Left ventricle myocardium inferior (tissue), 1 donor: ENCODE measurements around the gene KRTAP3-3. TPM values are rescaled to one million over a fixed set of nuclear protein-coding genes. Genes with fewer than 3 reads are reported as not detected.

Experiments
- DNase-seq: peaks from one replicate; pipeline ENCODE4 v3.0.0-alpha.2; 2020
- H3K27ac ChIP-seq: fragments of 200-600 bp; replicated peaks from 2 replicates; pipeline ENCODE4 v1.8.0; 2021
- H3K27me3 ChIP-seq: fragments of 200-600 bp; 2 replicates; pipeline ENCODE4 v1.8.0; 2021; ENCODE audit warnings: low read depth
- H3K36me3 ChIP-seq: fragments of 200-600 bp; 2 replicates; pipeline ENCODE4 v1.8.0; 2021
- H3K4me1 ChIP-seq: fragments of 200-600 bp; 2 replicates; pipeline ENCODE4 v1.8.0; 2021
- H3K4me3 ChIP-seq: fragments of 200-600 bp; 2 replicates; pipeline ENCODE4 v1.8.0; 2021; ENCODE audit warnings: mild to moderate bottlenecking, moderate library complexity
- H3K9me3 ChIP-seq: fragments of 200-600 bp; replicated peaks from 2 replicates; pipeline ENCODE4 v1.8.0; 2021
- intact Hi-C: fragments of 100-400 bp; cut with micrococcal nuclease; formaldehyde crosslinking; loops from one replicate; pipeline ENCODE4 v1.11.0; 2022
- total RNA-seq: library from RNA; stranded (reverse); fragmentation: NEBNext Ultra II Directional; extraction: Animal tissue kit (Norgen Biotek cat#: 25700); gene quantifications from one replicate; pipeline ENCODE4 v1.2.1, GENCODE V29; 2021
- TF ChIP-seq, protein P1 (sequence below): fragments of 200-600 bp; IDR thresholded peaks from 2 replicates; pipeline ENCODE4 v1.8.0; 2021; ENCODE audit warnings: antibody characterized with exemption, mild to moderate bottlenecking, borderline replicate concordance
- donor health status: DM: no; HTN: yes; CAD: no; lungs with severe emphysema.

KRTAP3-3 gene
- total RNA-seq, 1 donor from 2014 or later: not detected

DNA sequence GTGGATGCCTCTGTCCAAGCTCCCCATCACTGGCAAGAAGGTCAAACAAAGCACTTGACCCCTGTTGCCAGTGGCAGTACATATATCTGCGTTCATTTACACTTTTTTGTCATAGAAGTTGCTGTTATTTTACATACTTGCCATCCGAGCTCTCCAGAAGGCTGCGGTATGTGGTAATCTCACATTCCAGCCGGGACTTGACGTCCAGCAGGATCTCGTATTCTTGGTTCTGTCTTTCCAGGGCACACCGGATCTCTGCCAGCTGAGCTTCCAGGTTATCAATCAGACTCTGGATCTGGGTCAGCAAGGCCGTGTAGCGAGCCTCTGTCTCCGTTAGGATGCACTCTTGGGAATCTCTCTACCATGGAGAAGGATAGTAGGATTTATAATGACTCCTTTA is 33.8 kb downstream of the KRTAP3-3 start:
- peak overlapping the region; percentile 1 for H3K4me3 ChIP-seq
- no peaks in the 10 kb centered on the region for H3K36me3 ChIP-seq
- H3K9me3 ChIP-seq: no peaks in the 10 kb centered on the region
- TF ChIP-seq, protein P1, sequence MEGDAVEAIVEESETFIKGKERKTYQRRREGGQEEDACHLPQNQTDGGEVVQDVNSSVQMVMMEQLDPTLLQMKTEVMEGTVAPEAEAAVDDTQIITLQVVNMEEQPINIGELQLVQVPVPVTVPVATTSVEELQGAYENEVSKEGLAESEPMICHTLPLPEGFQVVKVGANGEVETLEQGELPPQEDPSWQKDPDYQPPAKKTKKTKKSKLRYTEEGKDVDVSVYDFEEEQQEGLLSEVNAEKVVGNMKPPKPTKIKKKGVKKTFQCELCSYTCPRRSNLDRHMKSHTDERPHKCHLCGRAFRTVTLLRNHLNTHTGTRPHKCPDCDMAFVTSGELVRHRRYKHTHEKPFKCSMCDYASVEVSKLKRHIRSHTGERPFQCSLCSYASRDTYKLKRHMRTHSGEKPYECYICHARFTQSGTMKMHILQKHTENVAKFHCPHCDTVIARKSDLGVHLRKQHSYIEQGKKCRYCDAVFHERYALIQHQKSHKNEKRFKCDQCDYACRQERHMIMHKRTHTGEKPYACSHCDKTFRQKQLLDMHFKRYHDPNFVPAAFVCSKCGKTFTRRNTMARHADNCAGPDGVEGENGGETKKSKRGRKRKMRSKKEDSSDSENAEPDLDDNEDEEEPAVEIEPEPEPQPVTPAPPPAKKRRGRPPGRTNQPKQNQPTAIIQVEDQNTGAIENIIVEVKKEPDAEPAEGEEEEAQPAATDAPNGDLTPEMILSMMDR: no peak
- H3K4me1 ChIP-seq: no peaks in the 10 kb centered on the region
- intact Hi-C loops: no loop called here
- DNase-seq: no peak
- no peak overlapping the region for H3K27ac ChIP-seq
- H3K27me3 ChIP-seq: peaks cover 56% of the 10 kb centered on the region

DNA sequence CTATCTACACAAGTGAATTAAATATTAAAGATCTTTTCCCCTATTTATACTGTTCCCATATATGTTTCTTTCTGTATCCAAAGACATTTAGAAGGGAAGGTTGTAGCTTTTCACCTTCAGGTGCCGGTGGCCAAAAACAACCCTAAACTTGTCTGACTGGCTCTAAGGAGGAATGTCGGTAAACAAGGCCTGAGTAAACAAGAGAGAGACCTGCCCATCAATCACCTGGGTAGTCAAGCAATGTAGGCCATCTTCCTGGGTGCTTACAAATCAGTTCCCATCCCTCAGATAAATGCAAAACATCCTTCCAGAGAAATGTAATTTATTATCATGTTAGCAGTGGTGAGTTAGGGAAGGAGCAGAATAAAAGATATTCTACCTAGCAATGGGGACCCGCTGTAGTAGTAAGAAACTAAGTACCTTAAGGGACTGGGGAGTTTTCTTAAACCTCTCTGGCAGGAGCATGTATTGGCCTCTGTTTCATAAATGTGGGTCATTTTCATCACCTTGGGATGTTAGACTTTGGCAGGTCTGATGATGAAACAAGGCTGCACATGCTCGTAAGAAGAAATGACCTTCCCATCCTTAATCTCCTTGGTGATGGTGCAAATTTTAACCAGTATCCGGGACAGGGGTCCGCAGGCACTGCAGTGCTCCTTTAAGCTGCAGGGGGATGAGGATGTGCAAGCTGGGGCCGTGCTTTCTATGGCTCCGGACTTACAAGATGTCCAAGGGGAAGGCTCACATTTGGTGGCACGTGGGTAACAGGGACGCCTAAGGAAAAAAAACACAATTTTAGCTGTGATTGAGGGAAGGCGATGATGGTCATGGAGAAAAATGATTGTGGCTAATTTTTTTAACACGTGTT is 35.6 kb downstream of the KRTAP3-3 start:
- no peaks in the 10 kb centered on the region for H3K9me3 ChIP-seq
- no peak for DNase-seq
- no peak overlapping the region for H3K27ac ChIP-seq
- H3K27me3 ChIP-seq: peaks cover 68% of the 10 kb centered on the region
- intact Hi-C loops: no loop called here
- H3K4me1 ChIP-seq: no peaks in the 10 kb centered on the region
- TF ChIP-seq, protein P1: no peak
- H3K36me3 ChIP-seq: no peaks in the 10 kb centered on the region
- no peak overlapping the region for H3K4me3 ChIP-seq

DNA sequence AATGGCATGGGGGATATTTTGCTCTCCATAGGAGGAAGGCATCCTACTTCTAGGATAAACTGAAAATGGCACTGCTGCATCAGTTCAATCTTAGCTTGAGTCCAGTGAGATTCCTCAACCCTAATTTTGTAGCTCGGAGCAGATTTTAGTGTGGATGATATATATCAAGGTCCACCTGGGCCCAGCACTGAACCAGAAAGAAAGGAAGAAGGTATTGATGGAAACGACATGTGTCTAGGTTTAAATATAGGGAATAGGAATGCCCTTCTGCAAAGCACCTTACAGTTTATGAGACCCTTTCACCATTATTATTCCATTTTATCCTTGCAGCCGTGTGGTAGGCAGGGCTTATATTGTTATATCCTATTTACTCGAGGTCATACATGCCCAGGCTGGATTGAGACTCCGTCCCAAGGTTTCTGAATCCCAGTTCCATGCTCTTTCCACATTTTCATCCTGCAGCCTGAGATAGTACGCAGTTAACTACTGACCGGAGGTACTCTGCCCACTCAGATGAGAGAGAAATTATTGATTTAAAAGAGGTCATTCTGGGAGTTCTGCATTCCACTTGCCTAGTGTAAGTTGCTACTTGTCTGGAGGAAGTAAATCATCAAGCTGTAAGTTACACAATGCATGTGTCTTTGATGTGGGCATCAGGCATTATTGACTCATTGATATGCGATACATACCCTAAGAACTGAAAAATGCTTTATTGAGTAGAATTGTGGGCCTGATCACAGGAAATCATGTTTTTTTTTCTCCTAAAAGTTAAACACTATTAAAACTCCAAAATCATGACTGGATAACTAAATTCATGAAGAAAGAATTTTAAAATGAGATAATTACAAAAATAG is 37.3 kb downstream of the KRTAP3-3 start:
- Histone ChIP-seq H3K4me1 (no peaks in the 10 kb centered on the region), H3K27ac (no peak overlapping the region), H3K9me3 (no peaks in the 10 kb centered on the region), H3K36me3 (no peaks in the 10 kb centered on the region), H3K4me3 (no peak overlapping the region), H3K27me3 (peaks cover 71% of the 10 kb centered on the region)
- intact Hi-C loops: no loop called here
- no peak for DNase-seq
- TF ChIP-seq, protein P1: no peak

DNA sequence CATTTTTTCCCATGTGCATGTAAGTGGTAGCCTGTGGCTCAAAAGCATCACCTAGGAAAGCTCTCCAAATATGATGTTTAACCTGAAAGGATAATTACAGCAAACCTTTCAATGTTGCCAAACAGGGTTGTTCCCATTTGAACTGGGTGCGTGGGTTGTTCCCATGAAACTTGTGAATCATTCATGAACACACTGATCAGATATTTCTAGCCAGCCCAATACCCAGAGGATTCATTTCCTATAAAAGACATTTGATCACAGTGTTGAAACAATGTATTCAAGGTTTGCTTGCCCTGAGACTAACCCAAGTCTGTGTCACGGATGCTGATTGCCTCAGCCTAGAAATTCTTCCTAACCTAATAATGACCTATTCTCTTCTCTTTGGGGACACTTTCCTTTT is 40.1 kb downstream of the KRTAP3-3 start:
- no peaks in the 10 kb centered on the region for H3K9me3 ChIP-seq
- TF ChIP-seq, protein P1: no peak
- no peaks in the 10 kb centered on the region for H3K4me1 ChIP-seq
- H3K36me3 ChIP-seq: no peaks in the 10 kb centered on the region
- H3K27ac ChIP-seq: no peak overlapping the region
- DNase-seq: no peak
- no peak overlapping the region for H3K4me3 ChIP-seq
- intact Hi-C loops: no loop called here
- H3K27me3 ChIP-seq: peaks cover 79% of the 10 kb centered on the region

DNA sequence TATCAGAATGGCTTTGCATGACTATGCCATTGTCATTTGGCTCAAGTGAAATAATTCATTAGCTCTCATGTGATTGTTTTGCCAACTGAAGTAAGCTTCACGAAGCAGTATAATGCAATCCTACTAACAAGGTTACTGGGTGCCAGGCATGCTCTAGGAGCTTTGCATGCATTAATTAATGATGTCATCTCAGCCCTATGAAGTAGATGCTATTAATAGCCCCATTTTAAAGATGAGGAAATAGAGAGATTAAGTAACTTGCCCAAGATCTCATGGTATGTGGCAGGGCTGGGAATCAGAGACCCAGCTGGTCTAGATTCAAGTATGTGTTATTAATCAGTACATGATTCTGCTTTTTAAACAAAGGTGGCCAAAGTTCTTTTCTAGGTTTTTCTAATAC is 41.3 kb downstream of the KRTAP3-3 start:
- H3K27ac ChIP-seq: no peak overlapping the region
- intact Hi-C loops: no loop called here

More for the DNA sequence above, 41.3 kb downstream of the KRTAP3-3 start:
- no peaks in the 10 kb centered on the region for H3K36me3 ChIP-seq
- no peaks in the 10 kb centered on the region for H3K4me1 ChIP-seq
- H3K9me3 ChIP-seq: no peaks in the 10 kb centered on the region
- H3K27me3 ChIP-seq: peaks cover 81% of the 10 kb centered on the region
- TF ChIP-seq, protein P1: no peak
- DNase-seq: no peak
- no peak overlapping the region for H3K4me3 ChIP-seq
